22Rv1 (cell line): Measurements from ENCODE around the gene B4GALNT1.

Experiments used
- CTCF ChIP-seq: fragments of 450-650 bp; IDR thresholded peaks from 2 replicates; pipeline ENCODE4 v1.5.1; 2017; ENCODE audit warnings: mild to moderate bottlenecking
- ZFX ChIP-seq: fragments of 450-650 bp; IDR thresholded peaks from 2 replicates; pipeline ENCODE4 v1.6.1; 2017; ENCODE audit warnings: antibody characterized with exemption, borderline replicate concordance

- TF ChIP-seq CTCF, result no peak
- TF ChIP-seq ZFX, result no peak
Measured at GRCh38 chr12:57606399-57606798, 26.6 kb downstream of the B4GALNT1 start.
